ENCODE data around the gene ENO1.
"Not testable (repeated sequence)": the region's sequence is repeated elsewhere in the genome, so short reads cannot be mapped to it uniquely, and the experiment has no call there.

The ENO1 gene

GRCh38 chr1:8841395-8841794, 37.1 kb downstream of the ENO1 start:
- no peak for DNase-seq

- no peak for DNase-seq
Observed at GRCh38 chr1:8839990-8840389, 38.5 kb downstream of the ENO1 start.

- no peak for DNase-seq
Observed at GRCh38 chr1:8835941-8836643, 42.4 kb downstream of the ENO1 start.

- no peak for DNase-seq
Observed at GRCh38 chr1:8831340-8831739, 47.1 kb downstream of the ENO1 start.

GRCh38 chr1:8830732-8831131, 47.8 kb downstream of the ENO1 start:
- not testable (repeated sequence) for DNase-seq

- DNase-seq: no peak
Observed at GRCh38 chr1:8825985-8826481, 52.5 kb downstream of the ENO1 start.

- no peak for DNase-seq
Observed at GRCh38 chr1:8823295-8823664, 55.2 kb downstream of the ENO1 start.

- DNase-seq: peak; percentile 81
Observed at GRCh38 chr1:8822373-8823294, 55.9 kb downstream of the ENO1 start.

- DNase-seq: no peak
Observed at GRCh38 chr1:8821084-8821483, 57.4 kb downstream of the ENO1 start.

- not testable (repeated sequence) for DNase-seq
Observed at GRCh38 chr1:8818789-8819188, 59.7 kb downstream of the ENO1 start.

GRCh38 chr1:8818325-8818775, 60.1 kb downstream of the ENO1 start:
- DNase-seq: no peak

- peak; percentile 68 for DNase-seq
Observed at GRCh38 chr1:8817412-8818324, 60.8 kb downstream of the ENO1 start, which contains the start of gene RERE. TSS of gene RERE (minus strand) at chr1:8817640.

GRCh38 chr1:8816831-8817411, 61.6 kb downstream of the ENO1 start:
- DNase-seq: no peak

GRCh38 chr1:8816264-8816663, 62.2 kb downstream of the ENO1 start:
- DNase-seq: no peak

- peak; percentile 30 for DNase-seq
Observed at GRCh38 chr1:8815582-8816151, 62.8 kb downstream of the ENO1 start.

GRCh38 chr1:8814865-8815264, 63.6 kb downstream of the ENO1 start:
- DNase-seq: no peak

GRCh38 chr1:8813991-8814390, 64.5 kb downstream of the ENO1 start:
- no peak for DNase-seq

GRCh38 chr1:8813016-8813763, 65.3 kb downstream of the ENO1 start:
- DNase-seq: no peak

- DNase-seq: no peak
Observed at GRCh38 chr1:8812081-8812480, 66.4 kb downstream of the ENO1 start.
